Fibroblast of skin of right biceps (primary cell): ENCODE results near the gene ST3GAL2.

ENCODE experiments used
- DNase-seq: peaks from one replicate; pipeline ENCODE4 v3.0.0-alpha.2; 2013

Gene ST3GAL2, protein sequence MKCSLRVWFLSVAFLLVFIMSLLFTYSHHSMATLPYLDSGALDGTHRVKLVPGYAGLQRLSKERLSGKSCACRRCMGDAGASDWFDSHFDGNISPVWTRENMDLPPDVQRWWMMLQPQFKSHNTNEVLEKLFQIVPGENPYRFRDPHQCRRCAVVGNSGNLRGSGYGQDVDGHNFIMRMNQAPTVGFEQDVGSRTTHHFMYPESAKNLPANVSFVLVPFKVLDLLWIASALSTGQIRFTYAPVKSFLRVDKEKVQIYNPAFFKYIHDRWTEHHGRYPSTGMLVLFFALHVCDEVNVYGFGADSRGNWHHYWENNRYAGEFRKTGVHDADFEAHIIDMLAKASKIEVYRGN

DNA sequence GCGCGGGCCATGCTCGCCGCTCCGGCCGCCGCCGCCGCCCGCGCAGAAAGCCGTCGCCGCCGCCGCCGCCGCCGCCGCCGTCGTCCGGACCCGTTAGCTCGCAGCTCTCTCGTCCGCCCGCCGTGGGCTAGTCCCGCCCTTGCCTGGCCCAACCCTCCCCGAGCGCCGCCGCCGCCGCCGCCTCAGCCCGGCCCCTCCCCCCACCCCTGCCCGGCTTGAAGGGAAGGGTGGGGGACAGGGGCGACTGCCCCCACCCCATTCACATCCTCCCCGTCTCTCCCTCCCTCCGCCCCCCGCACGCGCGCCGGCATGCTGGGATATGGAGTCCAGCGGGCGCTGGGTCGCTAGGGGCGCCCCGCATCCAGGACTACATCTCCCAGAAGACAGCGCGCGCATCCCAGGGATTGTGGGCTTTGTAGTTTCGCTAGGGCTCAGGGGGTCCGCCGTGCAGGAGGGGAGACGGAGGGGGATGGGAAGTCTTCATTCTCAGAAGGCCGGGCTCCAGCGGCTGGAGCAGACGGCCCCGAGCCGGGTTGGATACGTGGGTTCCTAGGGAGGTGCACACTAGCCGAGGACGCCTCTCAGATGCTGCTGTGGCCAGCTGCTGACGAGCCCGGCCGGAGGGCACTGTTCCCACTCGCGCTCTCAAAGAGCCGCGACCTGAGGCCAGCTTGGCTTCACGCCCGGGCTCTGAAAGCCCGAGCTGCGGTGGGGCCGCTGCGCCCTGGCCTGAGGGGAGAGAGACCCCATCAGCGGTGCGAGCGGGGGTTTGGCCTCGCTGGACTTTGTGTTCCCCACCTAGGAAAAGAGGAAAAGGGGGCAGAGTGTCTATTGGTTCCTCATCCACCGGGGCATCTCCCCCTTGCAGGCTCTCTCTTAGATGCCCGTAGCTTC lies at the start of gene ST3GAL2:
ST3GAL2 (minus strand) TSS at position 132 of the 894 bp plus-strand sequence. CDS start 40,570 bp downstream, outside the sequence.
- peak; percentile 97 for DNase-seq

DNA sequence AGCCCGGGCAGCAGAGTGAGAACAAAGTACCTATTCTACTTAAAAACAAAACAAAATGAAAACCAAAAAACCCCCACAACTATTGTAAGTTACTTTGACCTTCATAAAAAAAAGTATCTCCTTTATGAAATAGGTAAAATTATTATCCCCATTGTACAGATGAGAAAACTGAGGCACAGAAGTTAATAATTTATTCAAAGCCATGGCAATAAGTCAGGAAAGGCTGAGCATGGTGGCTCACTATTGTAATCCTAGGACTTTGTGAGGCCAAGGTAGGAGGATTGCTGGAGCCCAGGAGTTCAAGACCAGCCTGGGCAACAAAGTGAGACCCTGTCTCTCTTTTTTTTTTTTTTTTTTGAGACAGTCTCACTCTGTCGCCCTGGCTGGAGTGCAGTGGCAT lies 46.0 kb upstream of the ST3GAL2 start:
- DNase-seq, result no peak

DNA sequence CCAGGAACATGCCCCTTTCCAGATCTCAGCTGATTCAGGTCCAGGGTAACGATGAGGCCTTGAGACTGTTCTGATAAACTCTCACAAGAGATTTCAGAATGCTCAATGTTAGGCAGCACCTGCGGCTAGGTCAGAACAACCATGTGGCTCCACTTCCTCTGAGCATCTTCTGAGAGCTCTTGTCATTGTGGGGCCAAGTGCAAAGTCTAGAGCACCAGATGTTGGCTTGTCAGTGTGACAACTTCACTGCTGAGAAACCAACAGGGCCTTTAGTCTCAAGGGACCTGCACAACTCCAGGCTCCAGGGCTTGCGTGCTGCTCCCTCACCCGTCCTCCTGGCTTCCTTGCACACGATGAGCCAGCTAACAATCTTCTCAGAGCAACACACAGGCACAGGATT lies 44.5 kb upstream of the ST3GAL2 start:
- DNase-seq, result no peak

DNA sequence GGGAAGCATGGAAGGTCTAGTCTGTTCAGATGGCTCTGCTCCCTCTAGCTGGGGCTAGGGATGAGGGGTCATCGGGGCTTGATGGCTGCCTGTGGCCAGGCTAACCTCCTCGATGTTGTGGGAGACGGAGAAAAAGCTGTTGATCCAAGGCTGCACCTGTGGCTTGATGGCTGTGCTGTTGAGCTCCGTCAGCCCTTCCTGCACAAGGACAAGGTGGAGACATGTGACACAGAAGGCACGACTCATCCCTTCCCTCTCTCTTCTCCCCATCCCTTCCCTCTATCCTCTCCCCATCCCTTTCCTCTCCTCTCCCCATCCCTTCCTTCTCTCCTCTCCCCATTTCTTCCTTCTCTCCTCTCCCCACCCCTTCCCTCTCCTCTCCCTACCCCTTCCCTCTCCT lies 43.7 kb upstream of the ST3GAL2 start:
- DNase-seq, result no peak

DNA sequence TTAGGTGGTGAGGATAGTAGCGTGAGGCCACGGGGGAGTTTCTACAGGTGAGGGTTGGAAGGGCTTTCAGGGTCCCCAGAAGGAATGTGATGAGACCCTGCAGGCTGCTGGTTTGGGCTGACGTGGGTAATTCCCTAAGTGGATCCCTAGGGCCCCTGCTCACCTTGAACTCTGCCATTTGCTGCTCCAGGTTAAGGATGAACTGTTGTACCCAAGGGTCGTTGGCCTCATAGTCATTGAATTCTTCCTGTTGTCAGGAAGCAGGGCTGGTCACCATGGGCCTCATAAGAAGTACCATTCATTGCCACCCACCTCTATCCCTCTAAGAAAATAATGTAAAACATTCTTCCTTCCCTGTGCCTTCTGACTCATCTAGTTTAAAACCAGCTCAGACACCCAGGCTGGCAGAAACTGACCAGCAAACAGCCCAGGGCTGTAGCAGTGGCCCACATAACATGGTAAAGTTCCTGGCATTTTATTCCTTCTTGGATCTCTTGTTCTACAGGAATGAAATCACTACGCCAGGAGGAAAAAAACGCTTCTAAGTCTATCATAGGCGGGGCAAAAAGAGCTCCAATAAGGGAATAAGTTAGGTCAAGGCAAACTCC lies 43.1 kb upstream of the ST3GAL2 start:
- DNase-seq, result no peak

DNA sequence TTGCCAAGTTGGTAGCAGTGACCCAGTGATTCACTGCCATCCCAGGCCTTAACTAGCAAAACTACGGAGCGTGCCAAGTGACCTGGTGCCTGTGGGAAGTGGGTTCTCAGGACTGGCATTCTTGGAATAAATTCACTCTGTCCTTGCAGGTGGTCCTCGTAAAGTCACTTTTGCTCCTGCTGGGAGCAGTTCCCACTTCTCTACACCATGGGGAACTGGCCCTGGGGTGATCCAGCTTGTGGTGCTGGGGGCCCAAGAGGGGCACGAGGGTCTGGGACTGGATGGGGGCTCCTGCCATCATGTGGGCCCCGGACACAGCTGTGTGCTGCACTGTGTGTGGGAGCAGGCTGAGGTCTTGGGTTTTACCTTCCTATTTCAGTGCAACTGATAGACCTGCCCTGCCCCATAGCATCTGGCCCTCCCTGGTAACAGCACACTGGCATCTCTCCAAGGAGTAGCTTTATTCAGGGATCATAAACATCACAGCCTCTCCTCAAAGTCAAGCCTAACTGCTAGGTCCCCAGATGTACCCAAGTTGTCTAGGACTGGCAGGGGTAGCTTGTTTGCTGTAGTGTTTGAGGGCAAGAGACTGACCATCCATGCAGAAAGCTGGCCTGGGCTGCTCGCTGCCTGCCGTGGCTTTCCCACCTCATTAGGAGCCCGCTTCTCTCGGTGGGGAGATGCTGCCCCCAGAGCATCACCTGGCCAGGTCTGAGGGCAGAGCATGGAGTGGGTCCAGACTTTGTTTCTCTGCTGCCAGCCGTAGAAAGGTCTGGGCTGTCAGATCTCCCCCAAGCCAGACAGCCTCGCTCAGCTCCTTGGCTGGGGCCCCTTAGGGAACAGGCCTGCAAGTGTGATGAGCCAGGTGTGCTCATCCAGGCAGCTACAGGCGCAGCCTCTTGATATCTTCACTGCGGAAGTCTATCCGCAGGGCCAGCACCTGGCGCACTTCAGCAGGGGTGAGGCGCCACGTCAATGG lies 41.5 kb upstream of the ST3GAL2 start:
- no peak for DNase-seq

DNA sequence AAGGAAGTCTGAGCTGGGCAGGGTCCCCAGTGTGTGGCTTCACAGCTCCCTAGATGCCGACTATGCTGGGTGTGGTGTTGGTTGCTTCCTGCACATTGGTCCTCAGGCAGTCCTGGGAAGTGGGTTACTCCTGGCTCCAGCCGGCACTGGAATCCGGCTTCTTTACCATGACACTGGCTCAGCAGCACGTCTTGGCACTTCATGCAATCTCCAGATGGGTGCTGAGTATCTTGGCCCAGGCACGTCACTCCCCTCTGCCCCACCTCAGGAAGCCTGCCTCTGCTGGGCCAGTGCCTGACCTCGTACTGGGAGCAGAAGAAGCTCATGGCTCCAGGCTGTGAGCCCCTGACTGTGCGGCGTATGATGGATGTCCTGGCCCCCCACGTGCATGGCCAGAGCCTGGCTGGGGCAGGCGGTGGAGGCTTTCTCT lies 40.0 kb upstream of the ST3GAL2 start:
- DNase-seq, result no peak

DNA sequence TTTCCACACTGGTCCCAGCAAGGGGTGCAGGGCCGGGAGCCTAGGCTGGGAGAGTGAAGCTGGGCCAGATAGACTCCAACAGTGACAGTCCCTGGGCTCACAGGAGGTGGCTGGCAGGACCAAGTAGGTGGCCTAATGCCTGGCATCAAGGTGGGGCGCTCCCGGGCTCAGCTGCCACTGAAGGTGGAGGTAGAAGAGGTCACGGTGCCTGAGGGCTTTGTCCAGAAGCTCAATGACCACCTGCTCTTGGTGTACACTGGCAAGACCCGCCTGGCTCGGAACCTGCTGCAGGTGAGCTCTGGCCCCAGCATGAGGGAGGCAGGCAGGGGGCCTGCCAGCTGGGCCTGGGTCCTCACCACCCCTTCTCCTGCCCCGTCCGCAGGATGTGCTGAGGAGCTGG lies 39.3 kb upstream of the ST3GAL2 start:
- DNase-seq, result no peak

DNA sequence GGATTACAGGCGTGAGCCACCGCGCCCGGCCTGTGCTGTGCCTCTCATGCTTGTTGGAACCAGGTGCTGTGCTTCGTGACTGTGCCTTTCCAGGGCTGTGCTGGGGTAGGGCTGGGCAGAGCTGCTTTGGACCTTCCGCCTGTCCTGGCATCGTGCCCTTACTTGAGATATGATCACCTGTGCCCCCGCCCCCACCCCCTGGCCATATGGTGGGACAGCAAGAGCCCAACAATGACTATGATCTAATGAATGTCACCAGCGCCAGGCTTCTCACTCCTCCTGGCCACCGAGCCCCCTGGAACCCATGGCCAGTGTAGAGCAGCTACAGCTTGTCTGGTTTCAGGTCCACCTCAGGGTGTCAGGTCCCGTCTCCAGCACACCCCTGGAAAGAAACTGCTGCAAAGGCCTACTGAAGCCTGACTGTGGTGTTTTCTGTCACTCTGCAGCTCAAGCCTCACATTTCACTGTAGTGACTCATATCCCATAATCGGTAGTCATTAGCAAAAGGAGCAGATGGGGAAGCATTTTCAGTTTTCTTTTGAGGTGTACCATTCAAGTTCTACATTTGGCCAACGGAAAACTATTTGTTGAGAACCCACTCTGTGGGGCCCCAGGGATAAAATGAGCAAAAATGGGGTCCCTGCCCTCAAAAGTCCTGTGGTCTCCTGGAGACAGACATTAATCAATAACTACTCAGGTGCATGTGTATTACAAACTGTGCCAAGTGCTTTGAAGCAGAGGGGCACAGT lies 37.5 kb upstream of the ST3GAL2 start:
- peak; percentile 80 for DNase-seq

DNA sequence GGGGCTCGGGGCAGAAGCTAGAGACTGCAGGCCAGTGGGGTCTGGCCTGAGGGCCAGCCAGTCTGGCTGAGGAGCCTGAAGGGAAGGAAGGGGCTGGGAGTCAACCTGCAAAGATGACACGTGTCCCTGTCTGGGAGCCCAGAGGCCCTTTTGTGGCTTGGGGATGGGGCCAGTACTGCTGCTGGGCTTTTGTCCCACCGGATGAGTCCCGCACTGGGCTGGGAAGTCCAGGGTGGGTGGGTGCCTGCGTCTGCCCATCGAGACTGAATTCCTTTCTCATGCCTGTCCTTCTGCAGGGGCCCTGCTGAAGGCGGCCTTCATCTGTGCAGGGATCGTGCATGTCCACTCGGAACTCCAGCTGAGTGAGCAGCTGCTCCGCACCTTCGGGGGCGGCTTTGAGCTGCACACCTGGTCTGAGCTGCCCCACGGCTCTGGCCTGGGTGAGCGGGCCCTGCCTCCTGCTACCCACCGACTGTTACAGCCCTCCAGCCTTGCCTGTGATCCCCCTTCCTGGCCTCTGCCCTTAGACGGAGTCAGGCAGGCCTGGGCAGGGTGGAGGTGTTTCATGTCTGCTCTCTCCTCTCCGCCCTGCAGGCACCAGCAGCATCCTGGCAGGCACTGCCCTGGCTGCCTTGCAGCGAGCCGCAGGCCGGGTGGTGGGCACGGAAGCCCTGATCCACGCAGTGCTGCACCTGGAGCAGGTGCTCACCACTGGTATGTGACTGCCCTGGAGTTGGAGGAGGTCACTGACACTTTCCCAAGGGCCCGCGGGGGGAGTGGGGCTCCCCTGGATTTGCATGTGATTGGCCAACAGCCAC lies 36.4 kb upstream of the ST3GAL2 start:
- DNase-seq, result no peak

DNA sequence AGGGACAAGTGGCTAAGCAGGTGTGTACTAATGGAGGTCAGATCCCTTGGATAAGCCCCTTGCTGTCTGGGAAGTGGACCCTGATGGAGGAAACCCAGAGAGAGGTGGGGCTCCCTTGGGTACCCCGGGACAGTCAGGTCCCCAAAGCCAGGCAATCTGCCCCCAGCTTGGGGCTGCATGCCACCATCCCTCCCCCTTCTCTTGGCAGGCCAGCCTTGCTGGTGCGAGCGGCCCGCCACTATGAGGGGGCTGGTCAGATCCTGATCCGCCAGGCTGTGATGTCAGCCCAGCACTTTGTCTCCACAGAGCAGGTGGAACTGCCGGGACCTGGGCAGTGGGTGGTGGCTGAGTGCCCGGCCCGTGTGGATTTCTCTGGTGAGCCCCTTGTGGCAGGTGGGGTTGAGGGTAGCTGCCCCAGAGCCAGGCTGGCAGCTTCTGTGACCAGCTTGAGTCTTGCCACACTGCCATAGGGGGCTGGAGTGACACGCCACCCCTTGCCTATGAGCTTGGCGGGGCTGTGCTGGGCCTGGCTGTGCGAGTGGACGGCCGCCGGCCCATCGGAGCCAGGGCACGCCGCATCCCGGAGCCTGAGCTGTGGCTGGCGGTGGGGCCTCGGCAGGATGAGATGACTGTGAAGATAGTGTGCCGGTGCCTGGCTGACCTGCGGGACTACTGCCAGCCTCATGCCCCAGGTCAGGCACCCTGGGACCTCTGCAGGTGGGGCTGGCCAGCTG lies 35.6 kb upstream of the ST3GAL2 start:
- DNase-seq, result no peak

DNA sequence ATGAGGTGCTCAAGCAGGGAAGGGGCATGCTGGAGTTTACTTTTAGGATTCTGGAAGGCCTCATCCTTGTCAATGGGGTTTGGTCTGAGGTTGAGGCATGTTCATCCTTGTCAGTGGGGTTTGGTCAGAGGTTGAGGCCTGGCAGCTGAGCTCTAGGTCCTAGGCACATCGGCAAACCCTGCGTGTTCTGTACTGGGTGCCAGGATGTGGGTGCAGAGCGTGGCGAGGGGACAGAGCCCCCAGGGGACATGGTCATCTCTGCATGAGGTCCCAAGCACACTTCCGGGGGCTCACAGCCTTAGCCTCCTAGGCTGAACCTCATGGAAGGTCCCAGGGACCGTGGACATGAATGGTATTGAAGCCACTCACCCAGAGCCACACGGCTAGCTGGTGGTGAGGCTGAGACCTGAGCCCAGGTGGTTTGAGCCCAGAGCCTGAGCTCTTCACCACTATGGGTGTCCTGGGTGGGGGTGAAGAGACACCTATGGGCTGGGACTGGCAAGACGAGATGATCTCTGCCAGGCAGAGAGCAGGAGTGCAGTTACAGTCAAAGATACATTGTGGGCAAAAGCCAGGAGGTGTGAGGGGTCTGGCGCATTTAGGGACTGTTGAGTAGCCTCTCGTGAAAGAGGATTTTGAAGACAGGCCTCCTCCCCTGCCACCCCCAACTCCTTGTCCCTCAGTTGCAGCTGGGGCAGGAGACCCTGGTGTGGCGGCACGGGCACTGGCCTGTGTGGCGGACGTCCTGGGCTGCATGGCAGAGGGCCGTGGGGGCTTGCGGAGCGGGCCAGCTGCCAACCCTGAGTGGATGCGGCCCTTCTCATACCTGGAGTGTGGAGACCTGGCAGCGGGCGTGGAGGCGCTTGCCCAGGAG lies 34.8 kb upstream of the ST3GAL2 start:
- no peak for DNase-seq

DNA sequence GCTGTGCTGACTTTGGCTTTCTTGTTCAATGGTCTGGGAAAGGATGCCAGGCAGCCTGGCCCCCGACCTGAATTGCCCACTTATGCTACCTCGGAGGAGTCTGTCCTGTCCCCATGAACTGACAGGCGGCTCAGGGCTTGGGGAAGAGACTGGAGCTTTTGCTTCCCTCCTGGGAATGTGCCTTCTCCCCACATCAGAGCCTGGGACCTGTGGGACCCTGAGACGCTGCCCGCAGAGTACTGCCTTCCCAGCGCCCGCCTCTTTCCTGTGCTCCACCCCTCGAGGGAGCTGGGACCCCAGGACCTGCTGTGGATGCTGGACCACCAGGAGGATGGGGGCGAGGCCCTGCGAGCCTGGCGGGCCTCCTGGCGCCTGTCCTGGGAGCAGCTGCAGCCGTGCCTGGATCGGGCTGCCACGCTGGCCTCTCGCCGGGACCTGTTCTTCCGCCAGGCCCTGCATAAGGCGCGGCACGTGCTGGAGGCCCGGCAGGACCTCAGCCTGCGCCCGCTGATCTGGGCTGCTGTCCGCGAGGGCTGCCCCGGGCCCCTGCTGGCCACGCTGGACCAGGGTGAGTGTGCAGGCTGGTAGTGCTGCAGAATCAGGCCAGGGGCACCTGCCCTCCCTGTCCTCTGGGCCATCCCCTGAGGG lies 34.0 kb upstream of the ST3GAL2 start:
- no peak for DNase-seq

DNA sequence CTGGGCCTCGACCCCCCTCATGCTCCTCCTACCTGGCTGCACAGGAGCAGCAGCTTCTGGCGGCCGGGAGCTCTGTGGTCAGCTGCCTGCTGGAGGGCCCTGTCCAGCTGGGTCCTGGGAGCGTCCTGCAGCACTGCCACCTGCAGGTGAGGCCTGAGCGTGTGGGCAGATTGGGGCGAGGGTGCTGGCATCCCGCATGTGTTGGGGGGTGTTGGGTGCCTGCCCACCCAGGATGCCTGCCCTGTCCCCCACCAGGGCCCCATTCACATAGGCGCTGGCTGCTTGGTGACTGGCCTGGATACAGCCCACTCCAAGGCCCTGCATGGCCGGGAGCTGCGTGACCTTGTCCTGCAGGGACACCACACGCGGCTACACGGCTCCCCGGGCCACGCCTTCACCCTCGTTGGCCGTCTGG lies 32.0 kb upstream of the ST3GAL2 start:
- no peak for DNase-seq

DNA sequence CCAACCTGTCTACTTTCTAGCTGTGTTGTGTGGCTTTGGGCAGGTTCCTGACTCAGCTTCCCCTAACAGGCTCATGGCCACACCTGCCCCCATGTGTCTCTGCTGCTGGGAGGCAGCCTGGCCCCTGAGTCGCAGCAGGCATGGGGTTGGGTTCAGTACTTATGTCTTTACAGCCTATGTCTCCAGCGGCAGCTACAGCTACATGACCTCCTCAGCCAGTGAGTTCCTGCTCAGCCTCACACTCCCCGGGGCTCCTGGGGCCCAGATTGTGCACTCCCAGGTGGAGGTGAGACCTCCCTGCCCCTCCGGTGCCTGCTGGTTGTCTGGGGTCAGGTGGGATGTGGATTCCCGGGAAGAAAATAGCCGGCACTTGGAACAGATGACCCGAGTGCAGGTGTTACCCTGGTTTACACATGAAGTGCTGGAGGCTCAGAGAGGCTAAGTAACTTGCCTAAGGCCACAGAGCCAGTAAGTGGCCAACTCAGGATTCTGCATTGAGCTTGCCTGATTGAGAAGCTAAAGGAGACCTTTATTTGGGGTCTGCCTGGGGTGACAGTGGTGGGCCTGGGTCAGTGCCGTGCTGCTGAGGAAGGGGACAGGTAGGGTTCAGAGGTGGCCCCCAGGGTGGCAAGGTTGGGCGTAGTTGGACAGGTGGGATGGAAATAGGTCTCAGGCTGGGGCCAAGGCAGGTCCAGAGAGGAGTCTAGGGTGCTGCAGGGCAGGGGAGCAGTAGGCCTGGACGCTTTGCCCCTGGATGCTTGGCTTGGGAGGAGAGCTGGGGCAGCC lies 31.4 kb upstream of the ST3GAL2 start:
- DNase-seq, result no peak

DNA sequence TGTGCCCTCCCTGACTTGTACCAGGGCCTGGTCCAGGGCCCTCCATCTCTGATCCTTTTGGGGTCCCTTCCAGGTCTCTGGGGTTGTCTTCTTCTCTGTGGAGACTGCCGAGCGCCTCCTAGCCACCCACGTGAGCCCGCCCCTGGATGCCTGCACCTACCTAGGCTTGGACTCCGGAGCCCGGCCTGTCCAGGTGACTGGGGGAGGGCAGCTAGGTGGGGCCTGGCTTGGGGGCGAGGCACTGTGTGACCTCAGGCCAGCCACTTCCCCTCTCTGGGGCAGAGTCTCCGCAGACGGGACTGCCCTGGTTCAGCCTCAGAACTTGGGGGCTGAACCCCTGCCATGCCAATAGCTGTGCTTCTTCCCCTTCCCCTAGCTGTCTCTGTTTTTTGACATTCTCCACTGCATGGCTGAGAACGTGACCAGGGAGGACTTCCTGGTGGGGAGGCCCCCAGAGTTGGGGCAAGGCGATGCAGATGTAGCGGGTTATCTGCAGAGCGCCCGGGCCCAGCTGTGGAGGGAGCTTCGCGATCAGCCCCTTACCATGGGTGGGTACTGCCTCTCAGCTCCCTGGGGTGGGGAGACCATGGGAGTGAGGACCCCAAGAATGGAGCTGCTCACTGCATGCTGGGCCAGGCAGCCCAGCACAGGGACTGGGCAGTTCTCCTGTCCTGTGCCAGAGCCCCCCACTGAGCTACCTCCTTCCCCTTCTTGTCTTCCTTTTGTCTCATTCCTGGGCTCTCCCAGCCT lies 30.1 kb upstream of the ST3GAL2 start:
- no peak for DNase-seq

DNA sequence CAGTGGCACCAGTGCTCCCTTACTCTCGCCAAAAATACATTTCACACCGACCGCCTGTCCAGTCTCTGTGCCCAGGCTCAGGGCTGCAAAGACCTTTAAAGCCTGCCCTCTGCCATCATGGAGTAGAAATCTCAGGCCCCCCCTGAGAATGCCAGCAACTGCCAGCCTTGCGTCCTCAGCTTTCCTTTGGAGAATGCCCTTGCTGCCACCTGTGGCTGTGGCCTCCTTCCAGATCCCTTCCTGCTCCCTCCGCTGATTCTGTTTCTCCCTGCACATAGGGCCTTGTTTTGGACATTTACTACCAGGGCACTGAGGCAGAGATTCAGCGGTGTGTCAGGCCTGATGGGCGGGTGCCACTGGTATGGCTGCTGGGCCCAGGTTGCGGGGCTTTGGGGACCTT lies 28.7 kb upstream of the ST3GAL2 start:
- no peak for DNase-seq
